Erythroblast (primary cell): ENCODE data around the gene ALG10.
"Not testable (repeated sequence)": the region's sequence is repeated elsewhere in the genome, so short reads cannot be mapped to it uniquely, and the experiment has no call there.

ENCODE experiments used
- DNase-seq, 2 experiments: peaks; one replicate each; lab custom pipeline; 2025; lab: John Stamatoyannopoulos, UW
- GATA1 ChIP-seq: IDR thresholded peaks from 2 replicates; pipeline ENCODE4 v1.6.1; 2011; ENCODE audit warnings: low read depth, mild to moderate bottlenecking, control low read depth, low read length, moderate library complexity
- POLR2A ChIP-seq: IDR thresholded peaks from 2 replicates; pipeline ENCODE4 v1.6.1; 2011; ENCODE audit warnings: mild to moderate bottlenecking, low read length

Gene ALG10

GRCh38 chr12:34046570-34046969, 24.3 kb downstream of the ALG10 start:
- DNase-seq, result no peak
- TF ChIP-seq POLR2A, result no peak
- no peak for TF ChIP-seq GATA1

- not testable (repeated sequence) for DNase-seq
Measured at GRCh38 chr12:34047855-34048254, 25.6 kb downstream of the ALG10 start.

- TF ChIP-seq POLR2A (no peak), GATA1 (no peak)
- no peak for DNase-seq
Measured at GRCh38 chr12:34048714-34049113, 26.4 kb downstream of the ALG10 start.

DNA sequence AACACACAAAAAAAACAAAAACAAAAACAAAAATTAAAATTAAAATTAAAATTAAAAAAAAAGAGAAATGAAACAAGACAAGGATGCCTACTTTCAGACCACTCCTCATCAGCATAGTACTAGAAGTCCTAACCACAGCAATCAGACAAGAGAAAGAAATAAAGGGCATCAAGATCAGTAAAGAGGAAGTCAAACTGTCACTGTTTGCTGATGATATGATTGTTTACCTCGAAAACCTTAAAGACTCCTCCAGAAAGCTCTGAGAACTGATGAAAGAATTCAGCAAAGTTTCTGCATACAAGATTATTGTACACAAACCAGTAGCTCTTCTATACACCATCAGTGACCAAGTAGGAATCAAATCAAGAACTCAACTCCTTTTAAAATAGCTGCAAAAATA, 29.2 kb downstream of the ALG10 start:
- DNase-seq, result no peak
- TF ChIP-seq GATA1 (no peak), POLR2A (no peak)

GRCh38 chr12:34054938-34055337, 32.6 kb downstream of the ALG10 start:
- DNase-seq, result no peak
- TF ChIP-seq POLR2A (no peak), GATA1 (no peak)
